Measurements from ENCODE around the gene CENPT.
"Not testable (repeated sequence)": the region's sequence is repeated elsewhere in the genome, so short reads cannot be mapped to it uniquely, and the experiment has no call there.

CENPT gene

DNA sequence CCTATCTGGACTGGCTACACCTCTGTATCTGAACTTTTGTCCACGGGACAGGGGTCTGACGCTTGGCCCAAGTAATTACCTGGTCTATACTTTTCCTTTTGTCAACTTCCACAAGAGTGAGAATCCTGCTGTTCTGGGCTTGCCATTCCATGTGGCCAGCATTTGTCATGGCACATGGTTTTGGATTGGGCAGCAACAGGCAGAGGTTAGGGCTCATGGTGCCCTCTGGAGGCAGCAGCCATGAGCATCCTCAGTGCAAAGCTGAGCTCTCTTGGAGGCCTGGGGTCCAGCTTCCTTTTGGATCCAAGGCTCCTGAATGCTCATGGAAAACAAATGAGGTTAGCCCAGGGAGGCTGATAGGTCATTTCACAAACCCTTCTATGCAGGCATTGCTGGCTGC, 17.8 kb upstream of the CENPT start:
- Histone ChIP-seq H3K9me3 (ENCODE audit: control insufficient read depth in 5 of 5, low read length in 5 of 5) (no peaks in the 10 kb centered on the region), H3K27me3 (ENCODE audit: control insufficient read depth in 5 of 5, insufficient read depth in 4 of 5, low read length in 5 of 5) (no peaks in the 10 kb centered on the region), H3K4me3 (ENCODE audit: low read depth in 1 of 5, low read length in 5 of 5) (no peak overlapping the region), H3K27ac (ENCODE audit: low read depth, low read length) (peak overlapping the region; percentile 52), H3K9ac (ENCODE audit: low read length in 5 of 5) (no peak overlapping the region), H3K4me1 (ENCODE audit: control insufficient read depth in 5 of 5, insufficient read depth in 5 of 5, low read length in 5 of 5) (peaks cover 19 to 46% (median 43%) of the 10 kb centered on the region in 5 donors), H3K36me3 (ENCODE audit: control insufficient read depth in 5 of 5, insufficient read depth in 5 of 5, low read length in 5 of 5) (peaks cover 4 to 54% (median 34%) of the 10 kb centered on the region in 5 donors)

DNA sequence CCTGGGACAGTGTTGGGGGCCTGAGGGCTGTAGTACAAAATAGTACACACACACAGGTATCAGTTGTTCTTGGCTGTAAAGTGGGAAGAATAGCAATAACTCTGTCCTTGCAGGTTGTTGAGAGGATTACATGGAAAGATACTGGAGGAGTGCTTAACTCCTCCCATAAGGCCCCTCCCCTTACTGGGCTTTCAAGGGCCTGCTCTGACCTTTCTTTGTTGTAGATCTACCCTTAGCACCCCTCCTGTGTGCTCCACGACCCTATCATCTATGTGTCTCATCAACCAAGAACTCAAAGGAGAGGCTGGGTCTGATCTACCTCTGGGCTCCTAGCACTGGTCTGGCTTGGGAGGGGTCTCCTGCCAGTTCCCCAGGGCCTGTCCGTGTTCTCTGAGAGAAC, 17.1 kb upstream of the CENPT start:
- peaks cover 19 to 46% (median 44%) of the 10 kb centered on the region in 5 donors for H3K4me1 ChIP-seq (ENCODE audit: control insufficient read depth in 5 of 5, insufficient read depth in 5 of 5, low read length in 5 of 5)
- H3K27me3 ChIP-seq (ENCODE audit: control insufficient read depth in 5 of 5, insufficient read depth in 4 of 5, low read length in 5 of 5) = no peaks in the 10 kb centered on the region
- peaks cover 0 to 48% (median 29%) of the 10 kb centered on the region in 5 donors for H3K36me3 ChIP-seq (ENCODE audit: control insufficient read depth in 5 of 5, insufficient read depth in 5 of 5, low read length in 5 of 5)
- peak overlapping the region; percentile 52 for H3K27ac ChIP-seq (ENCODE audit: low read depth, low read length)
- no peak overlapping the region for H3K4me3 ChIP-seq (ENCODE audit: low read depth in 1 of 5, low read length in 5 of 5)
- no peaks in the 10 kb centered on the region for H3K9me3 ChIP-seq (ENCODE audit: control insufficient read depth in 5 of 5, low read length in 5 of 5)
- no peak overlapping the region for H3K9ac ChIP-seq (ENCODE audit: low read length in 5 of 5)

GRCh38 chr16:67864044-67864443, 16.6 kb upstream of the CENPT start:
- peaks cover 19 to 46% (median 44%) of the 10 kb centered on the region in 5 donors for H3K4me1 ChIP-seq (ENCODE audit: control insufficient read depth in 5 of 5, insufficient read depth in 5 of 5, low read length in 5 of 5)
- not testable (repeated sequence) for H3K27me3 ChIP-seq (ENCODE audit: control insufficient read depth in 5 of 5, insufficient read depth in 4 of 5, low read length in 5 of 5); H3K4me3 ChIP-seq (ENCODE audit: low read depth in 1 of 5, low read length in 5 of 5); H3K9ac ChIP-seq (ENCODE audit: low read length in 5 of 5); H3K9me3 ChIP-seq (ENCODE audit: control insufficient read depth in 5 of 5, low read length in 5 of 5)
- H3K36me3 ChIP-seq (ENCODE audit: control insufficient read depth in 5 of 5, insufficient read depth in 5 of 5, low read length in 5 of 5) = peaks cover 0 to 44% (median 29%) of the 10 kb centered on the region in 5 donors
- peak overlapping the region; percentile 52 for H3K27ac ChIP-seq (ENCODE audit: low read depth, low read length)

DNA sequence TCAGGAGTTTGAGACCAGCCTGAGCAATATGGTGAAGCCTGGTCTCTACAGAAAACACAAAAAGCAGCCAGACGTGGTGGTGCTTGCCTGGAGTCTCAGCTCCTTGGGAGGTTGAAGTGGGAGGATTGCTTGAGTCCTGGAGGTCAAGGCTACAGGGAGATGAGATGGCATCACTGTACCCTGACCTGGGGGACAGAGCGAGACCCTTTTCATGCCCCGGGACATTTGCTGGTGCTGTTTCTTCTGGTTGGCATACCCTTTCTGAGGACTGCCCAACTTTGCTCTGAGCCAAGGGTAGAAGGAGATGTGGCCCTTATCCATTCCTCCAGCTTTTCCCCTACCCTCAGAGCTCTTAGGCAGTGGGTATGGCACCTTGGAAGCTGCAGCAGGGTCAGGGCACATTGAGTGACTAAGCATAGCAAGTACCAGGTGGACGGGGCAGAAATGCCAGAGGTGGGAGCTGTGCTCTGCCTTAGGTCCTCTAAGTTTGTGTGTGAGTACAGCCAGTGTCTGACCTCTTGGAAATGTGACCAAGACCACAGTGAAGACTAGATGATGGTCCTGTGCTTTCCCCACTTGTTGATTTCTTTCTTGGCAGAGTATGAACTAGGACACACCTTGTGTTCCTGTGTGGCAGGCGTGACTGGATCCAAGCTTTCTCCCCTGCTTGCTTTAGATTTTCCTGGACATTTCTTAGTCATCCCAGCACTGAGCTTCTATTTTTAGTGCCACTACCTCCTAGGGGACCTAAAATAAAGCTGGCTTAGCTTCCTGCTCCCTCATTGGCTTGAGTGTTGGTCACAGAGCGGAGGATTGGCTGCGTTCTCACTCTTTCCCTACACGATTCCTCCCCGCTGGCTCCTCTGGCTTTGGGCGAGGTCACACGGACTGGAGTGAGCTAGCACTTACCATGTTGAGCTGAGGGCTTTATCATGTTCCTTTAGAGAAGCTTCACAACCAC, 15.4 kb upstream of the CENPT start:
- H3K27ac ChIP-seq (ENCODE audit: low read depth, low read length) = peak overlapping the region; percentile 69
- no peaks in the 10 kb centered on the region for H3K27me3 ChIP-seq (ENCODE audit: control insufficient read depth in 5 of 5, insufficient read depth in 4 of 5, low read length in 5 of 5)
- H3K36me3 ChIP-seq (ENCODE audit: control insufficient read depth in 5 of 5, insufficient read depth in 5 of 5, low read length in 5 of 5) = peaks cover 0 to 34% (median 18%) of the 10 kb centered on the region in 5 donors
- H3K9me3 ChIP-seq (ENCODE audit: control insufficient read depth in 5 of 5, low read length in 5 of 5) = no peaks in the 10 kb centered on the region
- peak overlapping the region in 4 of 5 donors; percentile 18 to 37 (median 26) for H3K4me3 ChIP-seq (ENCODE audit: low read depth in 1 of 5, low read length in 5 of 5)
- peak overlapping the region in 3 of 5 donors; percentile 38 for H3K9ac ChIP-seq (ENCODE audit: low read length in 5 of 5)
- H3K4me1 ChIP-seq (ENCODE audit: control insufficient read depth in 5 of 5, insufficient read depth in 5 of 5, low read length in 5 of 5) = peaks cover 20 to 58% (median 52%) of the 10 kb centered on the region in 5 donors

DNA sequence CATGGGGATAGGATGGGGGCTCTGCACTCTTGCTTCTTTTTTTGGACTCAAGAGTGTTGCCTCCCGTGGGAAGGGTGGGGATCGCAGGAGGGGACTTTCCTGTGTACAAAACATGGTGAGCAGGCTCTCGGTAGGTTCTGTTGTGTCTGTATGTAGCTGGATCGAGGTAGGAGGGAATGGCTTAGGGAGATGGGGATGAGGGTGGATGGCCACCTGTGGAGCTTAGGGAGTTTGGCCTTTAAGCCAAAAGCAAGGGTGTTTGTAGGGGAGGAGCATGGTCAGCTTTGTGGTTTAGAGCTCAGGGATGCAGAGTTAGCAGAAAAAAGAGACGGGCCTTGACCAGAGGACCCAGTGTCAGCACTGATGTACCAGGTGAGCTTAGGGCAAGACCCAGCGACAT, 14.4 kb upstream of the CENPT start:
- H3K27ac ChIP-seq (ENCODE audit: low read depth, low read length) = peak overlapping the region; percentile 69
- peaks cover 25 to 68% (median 59%) of the 10 kb centered on the region in 5 donors for H3K4me1 ChIP-seq (ENCODE audit: control insufficient read depth in 5 of 5, insufficient read depth in 5 of 5, low read length in 5 of 5)
- no peaks in the 10 kb centered on the region for H3K27me3 ChIP-seq (ENCODE audit: control insufficient read depth in 5 of 5, insufficient read depth in 4 of 5, low read length in 5 of 5)
- H3K4me3 ChIP-seq (ENCODE audit: low read depth in 1 of 5, low read length in 5 of 5) = no peak overlapping the region
- no peaks in the 10 kb centered on the region for H3K9me3 ChIP-seq (ENCODE audit: control insufficient read depth in 5 of 5, low read length in 5 of 5)
- H3K9ac ChIP-seq (ENCODE audit: low read length in 5 of 5) = no peak overlapping the region
- H3K36me3 ChIP-seq (ENCODE audit: control insufficient read depth in 5 of 5, insufficient read depth in 5 of 5, low read length in 5 of 5) = peaks cover 0 to 24% (median 12%) of the 10 kb centered on the region in 5 donors

DNA sequence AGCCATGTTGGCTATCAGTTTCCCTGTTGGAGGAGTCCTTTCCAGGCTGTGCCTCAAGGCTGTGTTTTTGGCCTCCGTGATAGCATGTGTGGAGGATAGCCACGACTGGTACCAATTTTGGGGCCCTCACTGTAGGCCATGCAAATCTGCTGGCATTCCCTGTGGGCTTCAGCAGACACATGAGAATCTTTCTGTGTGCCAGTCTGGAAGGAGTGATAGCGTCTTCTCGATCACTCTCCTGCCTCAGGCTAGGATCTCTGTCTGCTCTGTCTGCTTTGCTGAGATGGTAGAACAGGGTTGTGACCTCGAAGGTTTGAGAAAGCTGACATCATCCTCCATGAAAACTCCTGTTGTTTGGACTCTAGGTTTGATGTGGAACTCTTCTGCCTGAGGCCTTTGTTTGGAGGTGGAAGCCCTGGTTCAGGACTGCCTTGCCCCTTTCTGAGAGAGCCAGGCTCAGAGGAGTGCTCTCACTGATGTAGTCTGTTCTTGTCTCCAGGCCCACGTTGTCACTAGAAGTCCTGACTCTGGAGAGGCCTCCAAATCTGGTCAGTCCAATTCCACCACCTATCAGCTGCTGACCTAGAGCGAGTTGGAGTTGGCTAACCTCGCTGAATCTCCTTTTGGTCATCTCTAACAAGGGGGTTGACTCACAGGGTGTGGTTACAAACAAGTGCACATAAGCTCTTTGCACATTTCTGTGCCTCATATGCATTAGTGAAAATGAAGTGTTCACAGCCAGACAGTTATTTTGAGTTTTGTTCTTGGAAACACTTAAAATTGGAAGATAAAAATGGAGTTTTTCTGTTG, 13.3 kb upstream of the CENPT start:
- no peaks in the 10 kb centered on the region for H3K9me3 ChIP-seq (ENCODE audit: control insufficient read depth in 5 of 5, low read length in 5 of 5)
- H3K9ac ChIP-seq (ENCODE audit: low read length in 5 of 5) = peak overlapping the region in 1 of 5 donors; percentile 16
- H3K27ac ChIP-seq (ENCODE audit: low read depth, low read length) = peak overlapping the region; percentile 69
- no peaks in the 10 kb centered on the region for H3K27me3 ChIP-seq (ENCODE audit: control insufficient read depth in 5 of 5, insufficient read depth in 4 of 5, low read length in 5 of 5)
- peaks cover 25 to 71% (median 61%) of the 10 kb centered on the region in 5 donors for H3K4me1 ChIP-seq (ENCODE audit: control insufficient read depth in 5 of 5, insufficient read depth in 5 of 5, low read length in 5 of 5)
- peaks cover 0 to 14% (median 10%) of the 10 kb centered on the region in 5 donors for H3K36me3 ChIP-seq (ENCODE audit: control insufficient read depth in 5 of 5, insufficient read depth in 5 of 5, low read length in 5 of 5)
- no peak overlapping the region for H3K4me3 ChIP-seq (ENCODE audit: low read depth in 1 of 5, low read length in 5 of 5)

- Histone ChIP-seq H3K4me3 (ENCODE audit: low read depth in 1 of 5, low read length in 5 of 5) (no peak overlapping the region), H3K9ac (ENCODE audit: low read length in 5 of 5) (peak overlapping the region in 2 of 5 donors; percentile 8 to 44), H3K36me3 (ENCODE audit: control insufficient read depth in 5 of 5, insufficient read depth in 5 of 5, low read length in 5 of 5) (peaks cover 0 to 16% (median 5%) of the 10 kb centered on the region in 5 donors), H3K27me3 (ENCODE audit: control insufficient read depth in 5 of 5, insufficient read depth in 4 of 5, low read length in 5 of 5) (no peaks in the 10 kb centered on the region), H3K27ac (ENCODE audit: low read depth, low read length) (peak overlapping the region; percentile 86), H3K9me3 (ENCODE audit: control insufficient read depth in 5 of 5, low read length in 5 of 5) (no peaks in the 10 kb centered on the region), H3K4me1 (ENCODE audit: control insufficient read depth in 5 of 5, insufficient read depth in 5 of 5, low read length in 5 of 5) (peaks cover 18 to 66% (median 54%) of the 10 kb centered on the region in 5 donors)
These were observed 11.0 kb upstream of the CENPT start for GRCh38 chr16:67858500-67858899.

DNA sequence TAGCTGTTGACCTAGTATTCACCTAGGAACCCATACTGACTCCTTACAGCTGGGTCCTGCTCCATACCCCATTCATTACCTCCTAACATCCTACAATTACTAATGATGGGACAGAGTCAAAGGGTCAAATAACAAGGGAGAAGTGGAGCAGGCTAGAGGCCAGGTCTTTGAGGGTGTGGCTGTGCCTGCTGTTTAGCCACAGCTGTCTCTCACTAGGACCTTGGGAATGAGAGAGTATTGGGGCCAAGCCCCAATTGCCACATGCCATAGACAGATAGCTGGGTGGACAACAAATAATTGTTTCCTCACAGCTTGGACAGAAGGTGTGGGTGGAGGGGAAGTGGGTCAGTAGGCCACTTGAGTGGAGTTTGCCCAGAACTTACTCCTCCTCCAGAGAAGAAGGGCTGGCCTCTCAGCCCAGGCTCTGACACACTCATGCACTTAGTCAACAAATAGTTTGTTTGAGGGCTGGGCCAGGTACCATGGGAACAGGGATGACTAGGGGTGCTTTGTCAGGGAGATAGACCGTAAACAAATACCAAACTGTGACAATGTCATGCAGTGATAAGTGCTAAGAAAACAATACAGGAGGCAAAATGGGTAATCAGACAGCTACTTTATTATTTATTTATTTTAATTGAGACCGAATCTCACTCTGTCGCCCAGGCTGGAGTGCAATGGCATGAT, 10.2 kb upstream of the CENPT start:
- no peak overlapping the region for H3K4me3 ChIP-seq (ENCODE audit: low read depth in 1 of 5, low read length in 5 of 5)
- H3K36me3 ChIP-seq (ENCODE audit: control insufficient read depth in 5 of 5, insufficient read depth in 5 of 5, low read length in 5 of 5) = peaks cover 0 to 16% (median 5%) of the 10 kb centered on the region in 5 donors
- peak overlapping the region in 2 of 5 donors; percentile 8 to 29 for H3K9ac ChIP-seq (ENCODE audit: low read length in 5 of 5)
- peak overlapping the region; percentile 86 for H3K27ac ChIP-seq (ENCODE audit: low read depth, low read length)
- H3K4me1 ChIP-seq (ENCODE audit: control insufficient read depth in 5 of 5, insufficient read depth in 5 of 5, low read length in 5 of 5) = peaks cover 10 to 58% (median 46%) of the 10 kb centered on the region in 5 donors
- no peaks in the 10 kb centered on the region for H3K9me3 ChIP-seq (ENCODE audit: control insufficient read depth in 5 of 5, low read length in 5 of 5)
- no peaks in the 10 kb centered on the region for H3K27me3 ChIP-seq (ENCODE audit: control insufficient read depth in 5 of 5, insufficient read depth in 4 of 5, low read length in 5 of 5)

- H3K27me3 ChIP-seq (ENCODE audit: control insufficient read depth in 5 of 5, insufficient read depth in 4 of 5, low read length in 5 of 5) = no peaks in the 10 kb centered on the region
- H3K9ac ChIP-seq (ENCODE audit: low read length in 5 of 5) = peak overlapping the region in 1 of 5 donors; percentile 4
- peaks cover 0 to 16% (median 5%) of the 10 kb centered on the region in 5 donors for H3K36me3 ChIP-seq (ENCODE audit: control insufficient read depth in 5 of 5, insufficient read depth in 5 of 5, low read length in 5 of 5)
- H3K9me3 ChIP-seq (ENCODE audit: control insufficient read depth in 5 of 5, low read length in 5 of 5) = no peaks in the 10 kb centered on the region
- peaks cover 9 to 51% (median 40%) of the 10 kb centered on the region in 5 donors for H3K4me1 ChIP-seq (ENCODE audit: control insufficient read depth in 5 of 5, insufficient read depth in 5 of 5, low read length in 5 of 5)
- peak overlapping the region; percentile 86 for H3K27ac ChIP-seq (ENCODE audit: low read depth, low read length)
- H3K4me3 ChIP-seq (ENCODE audit: low read depth in 1 of 5, low read length in 5 of 5) = no peak overlapping the region
These were observed 9.5 kb upstream of the CENPT start for GRCh38 chr16:67856927-67857546.

Data from subcutaneous abdominal adipose tissue (tissue), 5 donors.